ENCODE measurements around the gene TMEM214.
A peak's percentile ranks its signal among the peaks of the same experiment; 100 is the strongest.

TMEM214 gene

GRCh38 chr2:27010139-27010538, 22.6 kb upstream of the TMEM214 start:
- no peak for DNase-seq

DNA sequence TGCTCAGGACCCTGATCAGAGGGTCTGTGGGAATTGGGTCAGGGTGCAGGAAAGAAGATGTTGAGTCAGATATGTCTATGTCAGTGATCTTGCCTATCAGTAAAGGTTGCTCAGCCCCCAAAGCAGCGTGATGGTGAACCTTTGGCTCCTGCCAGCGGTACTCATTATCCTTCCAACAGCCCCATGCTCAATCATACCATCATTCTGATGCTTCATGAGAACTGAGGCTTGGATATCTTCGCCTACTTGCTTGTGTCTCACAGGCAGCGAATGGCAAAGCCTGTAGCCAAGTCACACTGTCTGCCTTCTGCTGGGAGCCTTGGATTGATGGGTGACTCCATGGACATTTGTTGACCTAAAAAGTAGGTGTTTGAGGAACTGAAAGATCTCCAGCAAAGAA, 19.0 kb upstream of the TMEM214 start:
- no peak for DNase-seq

GRCh38 chr2:27014771-27015433, 17.9 kb upstream of the TMEM214 start:
- no peak for DNase-seq

- peak; percentile 57 for DNase-seq
Observed at GRCh38 chr2:27016801-27017325, 15.9 kb upstream of the TMEM214 start.

DNA sequence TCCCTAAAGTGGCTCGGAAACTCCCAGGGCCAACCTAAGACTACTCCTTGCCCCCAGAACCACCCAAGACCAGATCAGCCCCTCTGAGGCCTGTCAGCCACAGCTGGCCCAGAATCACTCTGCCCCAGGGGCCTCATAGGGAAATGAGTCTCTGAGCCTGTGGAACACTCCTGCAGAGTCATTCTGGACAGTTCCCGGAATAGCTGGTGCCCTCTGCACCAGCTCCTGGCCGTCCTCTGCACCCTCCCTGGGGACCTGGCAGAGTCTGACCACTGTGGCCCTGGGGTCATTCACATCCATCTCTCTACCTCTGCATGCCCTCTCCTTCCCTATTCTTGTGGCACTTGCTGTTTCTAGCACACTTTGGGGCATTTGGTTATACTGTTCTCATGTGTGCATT, 14.6 kb upstream of the TMEM214 start:
- DNase-seq, result no peak

DNA sequence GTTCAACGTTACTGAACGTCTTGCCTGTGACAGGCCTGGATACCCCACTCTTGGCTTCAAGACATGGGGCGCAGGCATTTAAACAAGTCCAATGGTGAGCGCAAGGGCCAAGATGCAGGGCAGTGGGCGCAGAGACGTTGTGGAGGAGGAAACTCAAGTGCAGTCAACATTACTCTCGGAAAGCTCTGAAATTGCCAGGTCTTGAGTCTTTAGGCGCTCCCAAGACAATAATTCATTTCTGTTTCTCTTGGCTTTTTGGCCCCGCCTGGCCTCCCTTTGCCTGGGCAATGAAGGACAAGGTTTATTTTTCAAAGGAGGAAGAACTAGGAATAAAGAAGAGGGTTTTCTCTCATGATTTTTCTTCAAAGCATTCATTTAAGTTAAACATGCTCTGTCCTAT, 13.3 kb upstream of the TMEM214 start:
- DNase-seq, result no peak

DNA sequence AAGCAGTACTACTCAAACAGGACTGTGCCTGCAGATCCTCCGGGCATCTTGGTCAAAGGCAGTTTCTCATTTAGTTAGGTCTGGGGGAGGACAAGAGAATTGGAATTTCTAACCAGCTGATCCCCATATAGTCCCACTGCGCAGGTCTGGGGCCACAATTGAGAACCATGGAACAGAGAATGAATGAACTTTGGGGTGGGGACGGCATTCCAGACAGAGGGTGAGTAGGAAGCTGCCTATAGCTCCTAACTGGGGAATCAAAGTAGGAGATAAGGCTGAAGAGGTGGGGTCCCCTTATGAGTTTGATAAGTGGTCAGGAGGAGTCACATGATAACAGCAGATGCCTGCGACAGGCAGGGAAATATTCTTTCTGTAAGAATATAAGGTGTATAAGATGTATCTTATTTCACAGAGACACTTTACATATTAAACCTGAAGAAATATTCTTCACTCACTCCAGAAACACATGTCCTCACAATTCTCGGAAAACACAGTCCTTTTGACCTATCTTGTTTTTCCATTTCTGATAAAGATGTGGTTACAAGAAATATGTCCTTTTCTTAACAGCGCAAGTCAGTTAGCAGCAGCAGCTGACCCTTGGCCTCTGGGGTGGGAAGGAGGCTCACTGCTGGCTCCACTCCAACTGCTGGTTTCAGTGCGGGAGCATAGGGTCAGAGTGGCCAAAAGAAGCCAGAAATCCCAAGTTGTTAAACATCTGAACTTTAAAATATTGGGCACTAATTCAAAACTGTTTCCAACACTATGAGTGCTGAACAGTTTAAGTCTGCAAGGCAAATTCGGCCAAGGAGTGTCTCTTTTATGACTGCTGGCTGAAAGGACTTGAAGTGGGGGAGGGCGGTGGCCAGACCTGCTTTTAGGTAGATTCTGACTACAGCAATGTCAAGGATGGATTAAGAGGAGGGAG, 12.6 kb upstream of the TMEM214 start:
- DNase-seq, result no peak

- DNase-seq, result no peak
Observed at GRCh38 chr2:27021253-27022049, 11.3 kb upstream of the TMEM214 start.

- no peak for DNase-seq
Observed at GRCh38 chr2:27023740-27024139, 9.0 kb upstream of the TMEM214 start.

- DNase-seq, result no peak
Observed at GRCh38 chr2:27024188-27024587, 8.6 kb upstream of the TMEM214 start.

- DNase-seq, result no peak
Observed at GRCh38 chr2:27024812-27025211, 8.0 kb upstream of the TMEM214 start.

DNA sequence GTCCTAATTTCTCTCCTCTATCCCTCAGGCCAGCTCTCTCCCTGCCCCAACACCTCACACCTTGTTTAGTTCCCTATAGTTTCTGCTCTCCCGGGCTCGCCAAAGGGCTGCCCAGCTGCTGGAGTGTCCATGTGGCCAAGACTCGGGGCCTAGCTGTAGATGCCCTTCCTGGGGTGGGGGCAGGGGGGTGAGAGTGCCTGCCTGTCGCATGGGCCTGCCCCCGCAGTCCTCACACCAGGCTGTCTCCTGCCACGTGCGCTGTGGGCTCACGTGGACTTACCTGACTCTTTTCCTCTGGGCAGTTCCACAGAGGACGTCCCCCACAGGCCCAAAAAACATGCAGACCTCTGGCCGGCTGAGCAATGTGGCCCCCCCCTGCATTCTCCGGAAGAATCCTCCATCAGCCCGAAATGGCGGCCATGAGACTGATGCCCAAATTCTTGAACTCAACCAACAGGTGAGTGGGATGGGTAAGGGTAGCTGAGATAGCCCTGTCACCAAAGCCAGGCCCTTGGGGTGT, 7.4 kb upstream of the TMEM214 start:
- DNase-seq, result no peak

DNA sequence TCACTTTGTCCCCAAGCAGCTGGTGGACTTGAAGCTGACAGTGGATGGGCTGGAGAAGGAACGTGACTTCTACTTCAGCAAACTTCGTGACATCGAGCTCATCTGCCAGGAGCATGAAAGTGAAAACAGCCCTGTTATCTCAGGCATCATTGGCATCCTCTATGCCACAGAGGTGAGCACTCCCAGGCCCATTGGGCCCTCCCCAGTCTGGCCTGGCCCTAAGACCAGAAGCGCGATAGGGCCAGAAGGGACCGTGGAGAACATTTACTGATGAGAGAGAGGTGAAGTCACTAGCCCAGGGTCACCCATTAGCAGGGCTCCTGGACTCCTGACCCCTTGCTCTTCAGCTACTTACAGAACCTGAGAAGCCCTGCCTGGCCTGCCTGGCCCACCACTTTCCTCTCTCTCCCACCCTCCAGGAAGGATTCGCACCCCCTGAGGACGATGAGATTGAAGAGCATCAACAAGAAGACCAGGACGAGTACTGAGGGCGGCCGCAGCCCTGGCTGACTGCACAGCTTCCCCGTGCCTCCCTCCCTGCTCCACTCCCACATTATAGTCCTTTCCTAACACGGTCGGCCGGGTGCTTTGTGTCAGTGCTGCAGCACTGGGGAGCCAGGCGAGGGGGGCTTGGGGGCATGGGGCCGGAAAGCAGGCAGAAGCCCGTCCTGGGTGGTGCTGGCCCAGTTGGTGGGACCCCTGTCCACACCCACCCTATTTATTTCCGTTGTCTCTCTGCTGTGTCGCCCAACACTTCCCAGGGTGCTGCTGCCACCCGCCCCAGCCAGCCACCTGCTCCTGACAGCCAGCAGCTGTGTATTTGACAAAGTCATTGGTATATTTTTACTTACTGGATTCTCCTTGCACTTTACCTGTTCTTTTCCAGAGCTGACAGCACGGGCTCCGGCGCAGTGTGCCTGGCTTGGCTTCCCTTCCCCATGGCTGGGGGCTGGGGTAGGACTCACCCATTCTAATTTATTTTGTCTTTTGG, 6.6 kb upstream of the TMEM214 start:
- DNase-seq, result no peak

- no peak for DNase-seq
Observed at GRCh38 chr2:27027211-27027651, 5.5 kb upstream of the TMEM214 start.

GRCh38 chr2:27029051-27029450, 3.7 kb upstream of the TMEM214 start:
- DNase-seq, result no peak

DNA sequence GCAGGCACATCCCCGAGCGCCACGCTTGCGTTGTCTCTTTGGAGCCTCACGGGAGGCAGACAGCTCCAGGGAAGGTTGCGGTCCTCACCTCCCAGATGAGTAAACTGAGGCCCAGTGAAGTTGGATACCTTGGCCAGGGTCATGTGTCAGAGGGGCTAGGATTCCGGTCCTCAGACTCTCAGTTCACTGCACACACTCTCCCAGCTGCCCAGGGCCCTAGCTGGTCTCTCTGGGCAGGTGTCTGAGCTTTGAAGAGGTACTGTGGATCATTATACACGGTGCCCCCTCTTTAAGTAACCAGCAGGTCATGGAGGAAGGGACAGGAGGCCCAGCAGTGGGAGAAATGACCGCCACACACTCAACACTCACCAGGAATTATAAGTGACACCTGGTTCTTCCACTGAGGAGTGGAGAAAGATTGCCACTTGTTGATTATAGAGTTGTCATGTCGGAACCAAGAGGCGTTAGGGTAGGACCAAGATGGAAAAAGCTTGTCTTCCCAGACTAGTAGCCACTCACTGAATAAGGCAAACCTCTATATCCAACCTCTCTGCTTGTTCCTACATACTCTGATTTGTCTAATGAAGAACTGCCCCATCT, 588 bp downstream of the TMEM214 start:
- DNase-seq, result no peak

- DNase-seq, result no peak
Observed at GRCh38 chr2:27038012-27038411, 5.2 kb downstream of the TMEM214 start.

DNA sequence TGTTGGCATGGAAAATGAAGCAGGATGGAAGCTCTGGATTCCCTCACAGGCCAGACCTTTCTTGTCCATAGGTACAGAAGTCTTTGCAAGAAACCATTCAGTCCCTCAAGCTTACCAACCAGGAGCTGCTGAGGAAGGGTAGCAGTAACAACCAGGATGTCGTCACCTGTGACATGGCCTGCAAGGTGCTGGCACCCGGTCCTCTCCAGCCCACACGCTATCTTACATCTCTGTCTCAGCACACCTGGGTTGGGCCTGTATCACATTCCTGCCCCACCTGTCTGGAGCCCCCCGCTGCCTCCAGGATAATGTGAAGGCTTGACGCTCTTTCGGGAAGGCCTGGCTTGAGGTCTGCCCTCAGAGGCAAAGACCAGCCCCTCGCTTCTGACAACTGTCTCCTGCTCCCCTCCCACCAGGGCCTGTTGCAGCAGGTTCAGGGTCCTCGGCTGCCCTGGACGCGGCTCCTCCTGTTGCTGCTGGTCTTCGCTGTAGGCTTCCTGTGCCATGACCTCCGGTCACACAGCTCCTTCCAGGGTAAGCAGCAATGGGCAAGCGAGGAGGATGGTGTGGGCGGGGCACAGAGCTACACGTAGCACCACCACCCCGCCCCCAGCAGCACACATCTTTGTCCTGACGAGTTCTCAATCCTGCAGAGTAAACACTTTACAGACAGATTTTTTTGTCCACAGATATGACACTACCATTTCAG, 6.0 kb downstream of the TMEM214 start:
- no peak for DNase-seq

GRCh38 chr2:27039426-27039825, 6.7 kb downstream of the TMEM214 start:
- DNase-seq, result no peak

DNA sequence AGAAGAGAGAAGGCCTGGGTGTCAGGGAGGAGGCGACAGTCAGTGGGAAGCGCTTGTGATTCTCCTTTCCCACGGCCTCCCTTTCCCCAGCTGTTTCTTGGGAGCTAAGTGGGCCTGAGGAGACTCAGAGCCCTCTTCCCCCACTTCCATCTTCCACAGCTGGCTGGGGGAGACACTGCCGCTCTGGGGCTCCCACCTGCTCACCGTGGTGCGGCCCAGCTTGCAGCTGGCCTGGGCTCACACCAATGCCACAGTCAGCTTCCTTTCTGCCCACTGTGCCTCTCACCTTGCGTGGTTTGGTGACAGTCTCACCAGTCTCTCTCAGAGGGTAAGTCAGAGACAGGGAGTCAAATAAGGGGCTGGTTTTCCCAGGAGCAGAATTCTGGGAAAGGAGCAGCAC, 7.1 kb downstream of the TMEM214 start:
- no peak for DNase-seq

- DNase-seq, result no peak
Observed at GRCh38 chr2:27040282-27040681, 7.5 kb downstream of the TMEM214 start.
